Activated CD4-positive, CD25-positive, alpha-beta regulatory T cell (primary cell): ENCODE data around the gene PF4V1.

Source experiments
- DNase-seq, 4 experiments: peaks; one replicate each; lab custom pipeline; 2025; lab: John Stamatoyannopoulos, UW

Gene PF4V1

DNA sequence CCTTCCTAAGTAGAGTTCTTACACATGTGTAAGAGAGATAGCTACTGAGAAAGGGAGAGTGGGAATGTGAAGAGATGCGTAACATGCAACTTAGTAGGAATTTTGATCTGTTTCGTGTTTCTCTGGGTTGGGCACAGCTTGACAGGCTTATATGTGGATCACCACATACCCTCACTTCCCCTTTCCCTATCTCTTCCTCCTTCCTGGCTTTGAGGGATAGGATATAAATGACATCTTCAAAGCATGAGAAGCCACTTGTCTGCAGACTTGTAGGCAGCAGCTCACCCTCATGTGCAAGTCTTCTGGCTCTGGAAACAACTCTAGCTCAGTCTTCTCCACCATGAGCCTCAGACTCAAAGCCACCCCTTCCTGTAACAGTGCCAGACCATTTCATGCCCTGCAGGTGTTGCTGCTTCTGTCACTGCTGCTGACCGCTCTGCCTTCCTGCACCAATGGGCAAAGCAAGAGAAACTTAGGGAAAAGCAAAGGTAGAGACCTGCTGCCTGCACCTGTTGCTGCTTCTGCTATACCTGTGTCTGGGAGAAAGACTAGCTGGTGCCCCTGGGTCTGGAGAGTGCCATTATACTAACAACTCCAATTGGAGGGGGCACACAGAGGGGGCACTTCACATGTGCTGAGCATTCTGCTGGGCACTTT is 5.4 kb upstream of the PF4V1 start:
- no peak for DNase-seq

GRCh38 chr4:73848183-73848777 is 4.8 kb upstream of the PF4V1 start:
- no peak for DNase-seq

GRCh38 chr4:73850261-73850970 is 2.7 kb upstream of the PF4V1 start:
- DNase-seq, result no peak

GRCh38 chr4:73851293-73851692 is 1.8 kb upstream of the PF4V1 start:
- DNase-seq, result no peak

DNA sequence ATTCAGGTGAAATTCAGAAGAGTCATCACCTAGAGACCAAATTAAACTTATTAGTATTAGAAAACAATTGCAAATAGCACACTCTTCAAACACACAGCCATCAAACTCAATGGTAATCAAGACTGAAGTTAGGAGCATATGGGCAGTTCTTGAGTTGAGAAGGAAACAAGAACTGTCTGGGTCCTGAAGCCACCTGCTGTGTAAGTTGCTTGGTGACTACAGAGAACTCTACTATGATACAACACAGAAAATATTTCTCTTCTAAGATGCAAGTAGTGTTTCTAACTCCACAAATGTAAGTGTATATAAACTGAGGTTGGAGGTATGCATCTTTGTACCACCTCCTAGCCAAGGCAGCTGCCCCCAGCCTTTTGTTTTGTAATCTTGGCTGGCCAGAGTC is 325 bp upstream of the PF4V1 start:
- no peak for DNase-seq

DNA sequence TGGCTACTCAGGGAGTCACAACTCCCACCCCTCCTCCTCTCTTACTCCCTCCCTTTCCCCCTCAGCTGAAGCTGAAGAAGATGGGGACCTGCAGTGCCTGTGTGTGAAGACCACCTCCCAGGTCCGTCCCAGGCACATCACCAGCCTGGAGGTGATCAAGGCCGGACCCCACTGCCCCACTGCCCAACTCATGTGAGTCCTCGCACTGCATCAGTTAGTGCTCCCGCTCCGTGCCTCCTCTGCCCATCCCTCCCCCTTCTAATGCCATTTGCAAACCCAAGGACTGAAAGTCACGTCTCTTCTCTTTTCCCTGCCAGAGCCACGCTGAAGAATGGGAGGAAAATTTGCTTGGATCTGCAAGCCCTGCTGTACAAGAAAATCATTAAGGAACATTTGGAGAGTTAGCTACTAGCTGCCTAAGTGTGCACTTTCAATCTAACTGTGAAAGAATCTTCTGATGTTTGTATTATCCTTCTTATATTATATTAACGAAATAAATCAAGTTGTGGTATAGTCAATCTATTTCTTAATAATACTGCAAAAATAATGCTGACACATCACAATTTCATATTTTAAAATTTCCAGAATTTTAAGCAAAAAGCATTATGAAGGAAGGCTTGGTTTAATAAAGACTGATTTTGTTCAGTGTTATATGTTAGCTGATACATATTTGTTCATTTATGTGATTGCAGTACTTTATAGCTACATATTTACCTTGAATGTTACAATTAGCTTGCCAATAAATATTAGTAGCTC is 800 bp downstream of the PF4V1 start:
- no peak for DNase-seq

DNA sequence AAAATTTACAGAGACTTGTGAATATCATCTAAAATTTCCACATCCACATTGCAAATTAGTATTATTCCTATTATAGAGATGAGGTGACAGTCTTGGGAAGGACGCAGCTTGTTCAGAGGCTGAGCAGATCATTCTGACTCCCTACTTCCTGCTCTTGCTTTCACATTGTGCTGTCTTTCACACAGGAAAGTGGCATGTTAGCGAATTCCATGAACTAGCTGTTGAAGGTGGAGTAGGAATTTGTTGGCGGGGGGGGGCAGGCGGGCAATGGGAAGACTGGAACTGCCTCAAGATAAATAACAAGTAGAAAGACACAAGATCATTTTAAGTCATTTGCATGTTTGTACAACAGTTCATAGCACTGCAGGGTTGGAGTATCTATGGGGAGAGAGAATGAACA is 2.3 kb downstream of the PF4V1 start:
- DNase-seq, result no peak

DNA sequence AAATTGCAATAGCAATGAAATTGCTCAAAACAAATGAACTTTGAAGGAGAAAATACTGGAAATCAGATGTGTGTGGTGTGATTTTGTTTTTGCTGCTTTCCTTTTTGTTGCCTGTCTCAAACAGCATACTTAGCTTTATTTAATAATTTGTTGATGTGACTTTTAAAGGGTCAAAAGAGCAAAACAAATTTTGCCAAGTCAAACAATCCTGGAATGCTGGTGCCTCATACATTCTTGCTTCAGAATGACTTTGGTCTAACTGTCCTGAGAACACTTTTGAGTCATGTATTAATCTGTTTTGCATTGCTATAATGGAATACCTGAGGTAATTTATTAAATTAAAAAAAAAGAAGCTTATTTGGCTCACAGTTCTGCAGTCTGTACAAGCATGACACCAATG is 3.4 kb downstream of the PF4V1 start:
- DNase-seq, result no peak

GRCh38 chr4:73859614-73860088 is 6.6 kb downstream of the PF4V1 start:
- no peak for DNase-seq

DNA sequence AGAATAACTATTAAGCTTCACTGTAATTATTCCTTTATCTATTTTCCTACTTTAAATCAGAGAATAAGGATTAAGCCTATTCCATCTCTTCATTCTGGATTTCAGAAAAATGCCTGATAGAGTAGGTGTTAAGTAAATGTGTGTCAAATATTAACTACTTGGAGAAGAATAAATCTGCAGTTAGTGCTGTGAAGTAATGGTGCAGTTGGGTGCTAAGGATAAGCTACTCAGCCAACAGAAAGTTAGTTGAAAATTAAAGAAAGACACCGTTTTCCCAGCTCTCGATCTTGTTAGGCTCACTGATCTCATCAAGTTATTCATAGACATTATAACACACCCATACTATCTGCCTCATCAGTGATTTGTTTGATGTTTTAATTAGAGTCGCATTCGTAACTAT is 7.1 kb downstream of the PF4V1 start:
- no peak for DNase-seq

GRCh38 chr4:73860917-73861316 is 7.8 kb downstream of the PF4V1 start:
- DNase-seq, result no peak

GRCh38 chr4:73862322-73862721 is 9.2 kb downstream of the PF4V1 start:
- DNase-seq, result no peak

DNA sequence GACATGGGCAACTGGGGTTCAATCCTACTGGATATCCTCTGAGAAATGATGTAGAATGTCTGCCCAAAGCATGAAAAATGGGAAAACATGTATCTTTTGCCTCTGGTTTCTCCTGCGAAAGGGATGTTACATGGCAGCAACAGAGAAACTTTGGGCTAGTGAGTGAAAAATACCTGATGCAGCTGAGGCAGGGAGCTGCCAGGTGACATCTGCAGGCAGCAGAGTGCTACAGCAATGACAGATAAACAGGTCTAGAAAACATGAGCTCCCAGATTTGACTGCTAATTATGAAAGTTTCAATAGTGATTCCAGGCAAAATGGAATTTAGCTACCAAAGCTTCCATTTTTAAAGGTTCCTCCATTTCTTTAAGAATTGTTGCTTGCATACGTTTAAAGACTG is 11.3 kb downstream of the PF4V1 start:
- no peak for DNase-seq

GRCh38 chr4:73864961-73865360 is 11.9 kb downstream of the PF4V1 start:
- DNase-seq, result no peak

DNA sequence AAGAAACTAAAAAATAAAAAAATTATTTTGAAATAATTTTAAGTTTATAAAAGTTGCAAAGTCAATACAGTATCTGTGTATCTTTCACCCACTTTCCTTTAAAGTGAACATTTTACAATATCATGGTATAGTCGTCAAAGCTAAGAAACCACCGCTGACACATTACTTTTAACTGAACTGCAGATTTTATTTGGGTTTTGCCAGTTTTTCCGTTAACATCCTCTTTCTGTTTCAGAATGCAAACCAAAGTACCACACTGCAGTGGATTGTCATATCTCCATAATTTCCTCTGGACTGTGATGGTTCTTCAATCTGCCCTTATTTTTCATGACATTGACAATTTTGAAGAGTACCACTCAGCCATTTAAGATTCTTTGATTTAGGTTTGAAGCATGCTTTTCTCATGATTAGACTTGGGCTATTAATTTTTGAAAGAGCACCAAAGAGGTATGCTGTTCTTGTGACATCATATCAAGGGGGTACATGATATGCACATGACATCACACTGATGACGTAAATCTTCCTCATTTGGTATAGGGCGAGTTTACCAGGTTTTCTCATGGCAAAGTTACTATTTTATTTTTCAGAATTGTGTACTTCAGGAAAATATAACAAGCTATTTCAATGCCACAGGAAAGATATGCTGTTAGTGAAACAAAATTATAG is 12.5 kb downstream of the PF4V1 start:
- no peak for DNase-seq

- no peak for DNase-seq
Measured at GRCh38 chr4:73866246-73866645, 13.2 kb downstream of the PF4V1 start.

DNA sequence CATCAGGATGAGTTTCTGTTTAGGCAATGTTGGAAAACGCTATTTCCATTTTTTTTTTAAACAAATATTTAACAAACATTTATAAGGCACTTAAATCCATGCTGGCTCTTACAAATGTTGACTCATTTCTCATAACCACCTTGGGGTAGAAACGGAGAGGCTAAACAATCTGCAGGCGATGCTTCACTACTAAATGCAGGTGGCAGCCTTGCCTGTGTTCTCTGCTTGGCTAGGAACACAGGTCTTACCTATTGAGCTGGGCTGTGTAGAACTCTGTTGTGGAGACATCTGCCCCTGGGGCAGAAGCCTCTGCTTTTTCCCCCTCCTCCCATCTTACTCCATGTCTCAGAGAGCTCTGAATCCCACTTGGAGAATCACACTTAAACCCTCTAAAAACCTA is 14.7 kb downstream of the PF4V1 start:
- no peak for DNase-seq

- no peak for DNase-seq
Measured at GRCh38 chr4:73868206-73869129, 15.4 kb downstream of the PF4V1 start.

DNA sequence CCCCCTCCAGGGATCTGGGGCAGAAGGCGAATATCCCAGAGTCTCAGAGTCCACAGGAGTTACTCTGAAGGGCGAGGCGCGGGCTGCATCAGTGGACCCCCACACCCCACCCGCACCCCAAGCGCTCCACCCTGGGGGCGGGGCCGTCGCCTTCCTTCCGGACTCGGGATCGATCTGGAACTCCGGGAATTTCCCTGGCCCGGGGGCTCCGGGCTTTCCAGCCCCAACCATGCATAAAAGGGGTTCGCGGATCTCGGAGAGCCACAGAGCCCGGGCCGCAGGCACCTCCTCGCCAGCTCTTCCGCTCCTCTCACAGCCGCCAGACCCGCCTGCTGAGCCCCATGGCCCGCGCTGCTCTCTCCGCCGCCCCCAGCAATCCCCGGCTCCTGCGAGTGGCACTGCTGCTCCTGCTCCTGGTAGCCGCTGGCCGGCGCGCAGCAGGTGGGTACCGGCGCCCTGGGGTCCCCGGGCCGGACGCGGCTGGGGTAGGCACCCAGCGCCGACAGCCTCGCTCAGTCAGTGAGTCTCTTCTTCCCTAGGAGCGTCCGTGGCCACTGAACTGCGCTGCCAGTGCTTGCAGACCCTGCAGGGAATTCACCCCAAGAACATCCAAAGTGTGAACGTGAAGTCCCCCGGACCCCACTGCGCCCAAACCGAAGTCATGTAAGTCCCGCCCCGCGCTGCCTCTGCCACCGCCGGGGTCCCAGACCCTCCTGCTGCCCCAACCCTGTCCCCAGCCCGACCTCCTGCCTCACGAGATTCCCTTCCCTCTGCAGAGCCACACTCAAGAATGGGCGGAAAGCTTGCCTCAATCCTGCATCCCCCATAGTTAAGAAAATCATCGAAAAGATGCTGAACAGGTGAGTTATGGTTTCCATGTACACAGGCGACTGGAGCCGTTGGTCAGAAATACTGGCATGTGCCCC is 16.3 kb downstream of the PF4V1 start, which contains the start of gene CXCL1:
Gene CXCL1 (plus strand): TSS at position 264 of the 926 bp plus-strand sequence. CDS start 78 bp downstream, at position 342.
- no peak for DNase-seq

- DNase-seq, result no peak
Measured at GRCh38 chr4:73870260-73870659, 17.2 kb downstream of the PF4V1 start.
